ENCODE results near the gene HDHD3.

The HDHD3 gene

GRCh38 chr9:113364951-113365350, 11.8 kb downstream of the HDHD3 start:
- no peak for TF ChIP-seq CTCF (conservative IDR thresholded peaks at IDR 0.05)

GRCh38 chr9:113363336-113363735, 13.4 kb downstream of the HDHD3 start:
- no peak for TF ChIP-seq CTCF (conservative IDR thresholded peaks at IDR 0.05)
- H3K27ac ChIP-seq, result no peak overlapping the region

More at GRCh38 chr9:113364951-113365350, 11.8 kb downstream of the HDHD3 start:
- H3K27ac ChIP-seq, result no peak overlapping the region

GRCh38 chr9:113361304-113362018, 15.3 kb downstream of the HDHD3 start:
- no peak for TF ChIP-seq CTCF (conservative IDR thresholded peaks at IDR 0.05)
- no peak overlapping the region for H3K27ac ChIP-seq

- no peak overlapping the region for H3K27ac ChIP-seq
- no peak for TF ChIP-seq CTCF (conservative IDR thresholded peaks at IDR 0.05)
Observed at GRCh38 chr9:113360242-113360842, 16.4 kb downstream of the HDHD3 start.

GRCh38 chr9:113359385-113359784, 17.4 kb downstream of the HDHD3 start:
- no peak for TF ChIP-seq CTCF (conservative IDR thresholded peaks at IDR 0.05)
- H3K27ac ChIP-seq, result no peak overlapping the region

GRCh38 chr9:113356686-113357292, 20.0 kb downstream of the HDHD3 start:
- no peak for TF ChIP-seq CTCF (conservative IDR thresholded peaks at IDR 0.05)
- no peak overlapping the region for H3K27ac ChIP-seq

- no peak overlapping the region for H3K27ac ChIP-seq
- no peak for TF ChIP-seq CTCF (conservative IDR thresholded peaks at IDR 0.05)
Observed at GRCh38 chr9:113355040-113355596, 21.7 kb downstream of the HDHD3 start.

All from VCaP (cell line).